ENCODE results near the gene RBMS3. TPM values are rescaled to one million over a fixed set of nuclear protein-coding genes. Genes with fewer than 3 reads are reported as not detected.
"Not testable (repeated sequence)": the region's sequence is repeated elsewhere in the genome, so short reads cannot be mapped to it uniquely, and the experiment has no call there.

Gene RBMS3
- total RNA-seq, 2 donors from 2014 or later = 87.1 to 109 TPM

DNA sequence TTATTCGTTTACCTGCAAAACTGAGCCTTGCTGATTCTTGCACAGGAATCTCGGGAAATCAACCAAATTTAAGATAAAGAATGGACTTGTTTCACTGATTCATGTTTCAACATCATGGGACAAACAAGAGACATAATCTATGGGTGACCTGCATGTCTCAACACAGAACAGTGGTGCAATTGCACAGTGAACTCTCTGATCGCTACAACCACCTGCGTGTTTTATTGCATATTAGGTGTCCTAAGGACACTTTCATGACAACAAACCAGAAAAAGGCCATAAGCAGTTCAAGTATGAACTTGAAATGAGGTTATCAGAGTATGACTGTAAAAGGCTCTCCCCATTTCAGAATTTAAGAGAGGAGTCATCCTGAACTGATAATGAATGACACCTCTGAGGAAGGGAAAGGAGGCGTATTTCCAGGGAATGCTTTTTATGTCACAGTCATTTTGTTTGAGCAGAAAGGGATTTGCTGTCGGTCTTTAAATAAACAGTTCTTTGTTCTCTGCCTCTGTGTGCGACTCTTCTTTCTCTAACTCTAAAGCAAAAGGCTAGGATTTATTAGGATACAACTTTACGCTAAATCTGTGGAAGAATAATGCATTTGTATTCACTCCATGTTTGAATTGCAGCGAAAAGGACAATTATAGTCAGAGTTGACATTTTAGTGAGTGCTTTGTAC is 167.2 kb downstream of the RBMS3 start:
- intact Hi-C loops (cut with DNase I) = no loop called here

DNA sequence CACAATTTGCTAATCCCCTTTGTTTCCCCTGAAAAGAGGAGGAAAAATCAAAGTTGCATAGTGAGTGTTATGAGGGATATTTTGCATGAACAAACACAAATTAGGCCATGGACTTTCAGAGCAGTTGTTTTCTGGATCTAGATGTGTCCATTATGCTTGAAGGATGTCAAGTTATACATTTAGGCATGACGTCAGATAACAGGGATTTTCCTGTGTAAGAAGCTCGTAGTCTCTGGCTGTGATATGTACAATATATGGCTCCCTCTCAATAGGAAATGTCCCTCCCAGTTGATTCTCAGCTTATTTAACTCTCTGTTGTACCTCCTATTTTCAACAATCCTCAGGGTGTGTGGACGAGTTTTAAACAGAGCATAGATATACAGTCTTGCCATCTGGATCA is 171.0 kb downstream of the RBMS3 start:
- intact Hi-C loops (cut with DNase I) = no loop called here

More for the DNA sequence above, 167.2 kb downstream of the RBMS3 start:
- no peak for DNase-seq (ENCODE audit: low spot score)

DNA sequence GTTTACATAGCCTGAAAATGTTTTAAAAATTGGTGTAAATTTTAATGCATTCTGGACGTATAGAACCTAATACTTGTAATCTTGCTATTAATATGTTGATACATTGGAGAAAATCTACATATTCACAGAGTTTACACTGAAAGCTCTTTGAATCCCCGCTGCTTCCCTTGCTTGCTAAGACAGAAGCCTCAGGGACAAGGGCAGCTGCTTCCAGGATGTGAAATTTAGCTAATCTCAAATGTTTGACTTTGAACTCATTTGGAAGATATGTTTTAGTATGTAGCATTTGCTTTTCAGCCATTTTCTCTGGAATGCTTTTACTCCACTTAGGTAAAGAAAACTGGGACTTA is 172.0 kb downstream of the RBMS3 start:
- intact Hi-C loops (cut with DNase I) = no loop called here
- no peak for DNase-seq (ENCODE audit: low spot score)

More for the DNA sequence above, 171.0 kb downstream of the RBMS3 start:
- no peak for DNase-seq (ENCODE audit: low spot score)

DNA sequence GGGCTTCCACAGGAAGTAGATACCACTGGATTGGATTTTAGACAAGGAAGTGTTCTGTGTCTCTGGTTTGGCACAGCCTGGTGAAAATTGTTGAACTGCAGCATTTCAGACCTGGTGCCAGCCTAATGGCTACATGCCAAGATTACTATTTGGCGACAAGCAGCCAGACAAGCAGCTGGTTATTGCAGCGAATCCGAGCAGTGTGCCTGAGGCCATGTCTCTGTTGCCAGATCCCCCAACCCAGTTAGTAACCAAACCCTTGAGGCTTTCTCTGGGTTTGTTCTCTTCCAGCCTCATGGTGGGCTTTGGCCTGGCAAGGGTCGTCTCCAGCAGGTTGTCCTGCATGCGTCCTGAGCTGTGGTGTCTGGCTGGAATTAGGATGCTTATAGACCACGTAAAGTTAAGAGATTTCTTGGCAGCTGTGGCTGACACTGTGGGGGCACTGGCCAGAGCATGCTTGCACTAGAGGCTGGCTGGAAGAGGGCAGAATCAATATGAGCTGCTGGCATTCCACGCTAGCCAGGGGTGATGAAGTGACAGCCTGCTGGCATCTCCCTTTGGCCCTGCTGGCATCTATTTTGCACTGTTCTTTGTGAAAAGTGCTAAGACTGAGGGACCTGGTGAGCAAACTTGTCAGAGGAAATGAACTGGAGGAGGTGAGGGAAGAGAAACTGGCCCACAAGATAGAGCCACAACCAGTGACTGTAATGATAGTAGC is 172.6 kb downstream of the RBMS3 start:
- intact Hi-C loops (cut with DNase I) = no loop called here
- DNase-seq (ENCODE audit: low spot score) = no peak

DNA sequence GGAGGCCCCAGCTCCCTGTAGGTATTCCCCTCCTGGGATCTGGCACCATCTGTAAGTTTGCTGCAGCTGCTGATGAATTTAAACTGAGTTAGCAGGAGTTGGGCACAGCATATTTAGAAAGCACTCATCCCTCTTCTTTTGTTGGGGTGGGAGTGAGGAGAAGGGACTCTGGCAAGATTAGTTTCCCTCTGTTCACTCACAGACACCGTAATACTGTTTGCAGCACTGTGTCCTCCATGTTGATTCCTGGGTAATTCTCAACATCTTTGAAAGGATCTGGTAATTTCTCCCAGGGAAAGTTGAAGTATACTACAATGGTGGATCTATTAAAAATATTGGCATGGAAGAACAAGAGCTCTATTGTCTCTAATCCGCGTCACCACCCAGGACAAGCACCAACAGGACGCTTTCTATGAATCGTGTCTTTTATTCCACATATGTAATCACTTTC is 173.3 kb downstream of the RBMS3 start:
- intact Hi-C loops (cut with DNase I) = no loop called here
- DNase-seq (ENCODE audit: low spot score) = no peak

DNA sequence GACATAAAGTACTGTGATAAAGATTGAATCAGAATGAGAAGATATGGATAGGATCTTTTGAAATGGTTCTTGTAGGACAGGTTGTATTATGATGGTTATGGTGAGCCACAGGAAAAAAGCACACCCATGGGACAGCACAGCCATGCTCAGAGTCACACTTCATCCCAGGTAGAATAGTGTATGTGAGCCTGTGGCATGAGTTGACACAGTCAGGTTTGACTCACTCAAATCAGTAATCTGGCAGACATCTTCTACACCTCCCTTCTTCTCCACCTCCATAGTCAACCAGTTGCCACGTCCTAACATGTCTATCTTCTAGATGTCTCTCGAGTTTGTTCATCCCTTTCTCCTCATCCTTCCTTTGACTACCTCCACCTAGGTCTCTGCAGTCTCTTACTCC is 176.0 kb downstream of the RBMS3 start:
- intact Hi-C loops (cut with DNase I) = no loop called here
- DNase-seq (ENCODE audit: low spot score) = no peak

DNA sequence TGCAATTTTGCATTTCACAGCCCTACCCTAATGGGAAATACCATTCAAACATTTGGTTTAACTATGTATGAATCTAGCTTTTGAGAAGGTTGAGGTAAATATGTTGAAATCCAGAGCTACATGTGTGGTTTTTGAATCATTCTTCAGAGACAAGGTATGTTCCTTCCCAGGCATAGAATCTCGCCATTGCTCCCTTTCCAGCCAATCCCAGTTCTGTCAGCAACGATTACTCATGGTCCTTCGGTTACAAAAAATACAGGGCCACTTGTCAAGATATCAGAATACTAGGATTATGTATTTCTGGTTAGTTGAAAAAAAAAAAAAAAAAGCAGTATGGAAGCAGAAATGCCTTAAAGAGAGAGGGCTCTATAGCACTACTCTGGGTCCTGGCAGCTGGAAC is 182.4 kb downstream of the RBMS3 start:
- intact Hi-C loops (cut with DNase I) = no loop called here
- DNase-seq (ENCODE audit: low spot score) = no peak

DNA sequence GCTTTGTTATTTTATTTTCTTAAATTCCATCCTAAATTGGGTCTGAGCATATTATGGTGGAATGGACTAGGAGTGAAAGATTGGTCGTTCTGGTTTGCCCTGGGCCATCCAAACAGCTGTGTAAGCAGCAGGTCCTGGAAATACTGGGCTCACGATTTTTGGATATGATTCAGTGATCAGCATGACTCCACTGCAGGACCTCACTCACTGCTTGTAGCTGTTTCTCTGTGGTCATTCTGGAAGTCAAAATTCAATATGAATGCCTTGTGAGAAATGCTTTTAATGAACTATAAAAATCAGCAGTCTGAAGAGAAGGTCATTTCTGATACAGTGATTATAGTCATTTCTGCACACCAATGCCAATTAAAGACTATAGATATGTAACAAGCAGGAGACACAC is 185.0 kb downstream of the RBMS3 start:
- no peak for DNase-seq (ENCODE audit: low spot score)
- intact Hi-C loops (cut with DNase I) = no loop called here

DNA sequence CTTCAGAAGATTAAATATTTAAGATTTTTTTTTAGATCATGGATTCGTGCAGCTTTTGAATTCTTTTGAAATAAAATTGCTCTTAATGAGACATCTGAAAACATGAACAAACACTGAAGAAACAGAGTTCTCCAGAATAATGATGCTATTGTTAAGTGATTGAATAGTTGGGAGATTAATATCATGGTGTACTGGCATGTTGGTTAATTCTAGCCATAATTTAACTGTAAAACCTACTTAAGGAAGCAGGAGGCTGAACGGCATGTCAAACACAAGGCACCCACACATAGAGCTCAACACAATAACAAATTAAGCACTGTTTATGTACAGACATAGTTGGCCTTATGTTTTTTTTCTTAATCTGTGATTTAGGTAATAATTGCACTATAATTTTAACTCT is 185.6 kb downstream of the RBMS3 start:
- intact Hi-C loops (cut with DNase I) = no loop called here
- no peak for DNase-seq (ENCODE audit: low spot score)

DNA sequence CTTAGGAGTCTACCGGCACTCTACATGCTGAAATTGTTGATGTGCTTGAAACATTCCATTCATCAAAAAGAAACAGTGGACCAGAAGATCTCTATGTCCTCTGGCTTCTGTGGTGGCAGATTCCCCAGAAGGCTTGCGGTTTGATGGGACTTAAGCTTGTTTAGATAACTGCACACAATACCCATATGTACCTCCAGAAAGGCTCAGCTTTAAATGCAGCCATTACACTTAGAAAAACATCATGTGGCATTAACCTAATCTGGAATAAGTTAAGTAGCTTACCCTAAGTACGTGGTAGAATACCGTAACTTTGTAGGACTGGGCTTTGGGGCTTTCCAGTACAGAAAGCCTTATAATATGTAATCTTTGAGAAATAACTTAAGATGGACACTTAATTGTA is 187.3 kb downstream of the RBMS3 start:
- intact Hi-C loops (cut with DNase I) = no loop called here
- no peak for DNase-seq (ENCODE audit: low spot score)

DNA sequence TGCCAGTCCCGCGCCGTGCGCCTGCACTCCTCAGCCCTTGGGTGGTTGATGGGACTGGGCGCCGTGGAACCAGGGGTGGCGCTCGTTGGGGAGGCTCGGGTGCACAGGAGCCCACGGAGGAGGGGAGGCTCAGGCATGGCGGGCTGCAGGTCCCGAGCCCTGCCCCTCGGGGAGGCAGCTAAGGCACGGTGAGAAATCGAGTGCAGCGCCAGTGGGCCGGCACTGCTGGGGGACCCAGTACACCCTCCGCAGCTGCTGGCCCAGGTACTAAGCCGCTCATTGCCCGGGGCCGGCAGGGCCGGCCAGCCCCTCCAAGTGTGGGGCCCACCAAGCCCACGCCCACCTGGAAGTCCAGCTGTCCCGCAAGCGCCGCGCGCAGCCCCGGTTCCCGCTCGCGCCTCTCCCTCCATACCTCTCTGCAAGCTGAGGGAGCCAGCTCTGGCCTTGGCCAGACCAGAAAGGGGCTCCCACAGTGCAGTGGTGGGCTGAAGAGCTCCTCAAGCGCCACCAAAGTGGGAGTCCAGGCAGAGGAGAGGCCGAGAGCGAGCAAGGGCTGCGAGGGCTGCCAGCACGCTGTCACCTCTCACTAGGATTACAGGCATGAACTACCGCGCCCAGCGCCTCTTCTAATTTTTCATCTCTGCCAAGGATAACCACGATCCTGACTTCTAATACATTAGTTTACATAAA is 192.8 kb downstream of the RBMS3 start:
- DNase-seq (ENCODE audit: low spot score); intact Hi-C loops (cut with DNase I): not testable (repeated sequence)

DNA sequence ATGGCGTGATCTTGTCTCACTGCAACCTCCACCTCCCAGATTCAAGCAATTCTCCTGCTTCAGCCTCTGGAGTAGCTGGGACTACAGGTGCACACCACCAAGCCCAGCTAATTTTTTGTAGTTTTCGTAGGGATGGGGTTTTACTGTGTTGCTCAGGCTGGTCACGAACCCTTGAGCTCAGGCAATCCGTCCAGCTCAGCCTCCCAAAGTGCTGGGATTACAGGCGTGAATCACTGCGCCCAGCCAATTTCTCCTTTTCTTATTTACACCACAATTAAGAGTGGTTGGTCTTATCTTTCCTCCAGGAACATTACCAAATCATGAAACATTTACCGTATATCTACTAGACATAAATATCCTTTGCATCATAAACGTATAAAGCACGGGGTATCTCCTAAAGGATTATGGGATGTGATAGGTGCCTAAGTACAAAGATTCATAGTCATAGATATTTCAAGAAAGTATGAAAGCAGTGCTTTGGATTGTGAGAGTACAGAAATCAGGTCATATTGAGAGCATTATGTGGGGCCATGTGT is 194.5 kb downstream of the RBMS3 start:
- DNase-seq (ENCODE audit: low spot score) = no peak
- intact Hi-C loops (cut with DNase I) = no loop called here

DNA sequence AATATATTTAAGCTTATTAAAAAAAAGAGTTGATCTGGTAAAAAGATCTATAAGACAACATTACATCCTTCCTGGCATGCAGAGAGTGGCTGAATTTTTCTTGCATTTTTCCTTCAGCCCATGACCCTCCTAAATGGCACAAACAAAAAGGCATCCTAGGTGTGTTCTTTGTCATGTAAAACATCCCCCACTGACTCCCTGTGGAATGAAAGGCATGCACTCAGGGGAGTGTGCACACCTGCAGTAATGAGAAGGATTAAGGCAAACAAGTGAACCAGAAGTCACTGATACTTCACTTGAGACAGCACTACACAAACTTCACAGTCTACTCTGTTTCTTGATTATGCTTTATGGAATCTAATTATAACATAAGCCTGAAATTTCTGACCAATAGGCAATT is 195.0 kb downstream of the RBMS3 start:
- no peak for DNase-seq (ENCODE audit: low spot score)
- intact Hi-C loops (cut with DNase I) = no loop called here

DNA sequence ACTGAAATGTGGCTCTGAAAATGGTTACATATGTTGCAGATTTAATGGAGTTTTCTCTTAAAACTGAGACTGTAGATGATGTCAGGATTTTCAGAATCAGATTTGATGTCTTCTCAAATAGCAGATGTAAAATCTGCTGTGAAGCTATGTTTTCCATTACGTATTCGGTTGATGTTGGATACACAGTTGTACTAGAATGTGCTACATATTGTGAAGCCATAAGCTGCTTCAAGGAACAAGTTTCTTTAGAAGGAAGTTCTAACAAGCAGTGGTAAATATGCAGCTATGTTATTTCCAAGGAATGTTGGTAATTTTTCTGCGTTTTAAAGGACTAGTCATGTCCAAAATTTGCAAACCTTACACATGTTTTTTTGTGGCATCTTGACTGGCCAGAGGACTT is 197.7 kb downstream of the RBMS3 start:
- intact Hi-C loops (cut with DNase I) = no loop called here
- DNase-seq (ENCODE audit: low spot score) = no peak

DNA sequence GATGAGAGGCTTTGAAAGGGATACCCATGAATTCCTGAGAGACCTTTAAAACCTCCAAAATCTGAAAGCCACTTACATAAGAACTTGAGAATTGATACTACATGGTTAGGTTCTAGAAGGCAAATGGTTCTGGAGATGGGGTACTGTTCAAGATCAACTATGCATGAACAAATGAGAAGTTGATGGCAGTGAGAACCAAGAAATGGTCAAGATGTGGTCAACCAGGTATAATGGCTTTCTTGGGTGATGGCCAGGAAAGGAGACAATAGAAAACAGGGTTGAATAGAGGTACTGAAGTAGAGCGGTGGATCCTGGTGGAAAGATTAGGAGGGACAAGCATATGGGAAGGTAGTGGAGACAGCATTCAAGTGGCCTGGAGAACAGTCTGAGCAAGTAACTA is 200.4 kb downstream of the RBMS3 start:
- no peak for DNase-seq (ENCODE audit: low spot score)
- intact Hi-C loops (cut with DNase I) = no loop called here

DNA sequence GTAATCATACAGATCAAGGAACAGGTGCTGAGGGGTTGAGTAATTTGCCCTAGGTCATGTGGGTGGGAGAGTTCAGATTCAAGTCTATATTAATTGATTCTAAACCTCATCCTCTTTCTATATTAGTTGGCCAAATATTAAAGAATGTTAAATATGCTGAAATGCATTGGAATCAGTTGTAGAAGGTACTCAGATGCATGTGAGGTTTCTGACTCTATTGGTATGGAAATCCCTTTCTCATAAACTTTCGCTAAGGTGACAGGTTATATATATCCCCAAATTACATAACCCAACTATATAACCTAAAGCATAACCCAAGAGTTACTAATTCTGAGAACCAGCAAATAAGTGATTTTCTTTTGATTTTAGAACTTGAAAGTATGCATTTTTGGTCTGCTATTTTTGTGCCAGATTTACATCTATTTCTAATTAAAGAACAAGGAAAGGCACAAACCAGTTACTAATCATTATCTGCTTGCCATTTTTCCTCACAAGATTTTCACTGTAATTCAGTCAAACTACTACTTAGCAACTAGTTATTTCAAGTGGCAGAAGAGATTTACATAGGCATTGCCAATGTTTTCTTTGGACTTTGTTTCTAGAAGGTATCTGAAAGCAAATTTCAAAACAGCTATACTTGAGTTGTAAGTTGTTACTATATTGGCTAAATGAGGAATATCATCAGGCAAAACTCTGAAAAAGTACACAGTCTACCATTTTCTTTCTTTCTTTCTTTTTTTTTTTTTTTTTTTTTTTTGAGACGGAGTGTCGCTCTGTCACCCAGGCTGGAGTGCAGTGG is 201.3 kb downstream of the RBMS3 start:
- intact Hi-C loops (cut with DNase I) = no loop called here
- no peak for DNase-seq (ENCODE audit: low spot score)

DNA sequence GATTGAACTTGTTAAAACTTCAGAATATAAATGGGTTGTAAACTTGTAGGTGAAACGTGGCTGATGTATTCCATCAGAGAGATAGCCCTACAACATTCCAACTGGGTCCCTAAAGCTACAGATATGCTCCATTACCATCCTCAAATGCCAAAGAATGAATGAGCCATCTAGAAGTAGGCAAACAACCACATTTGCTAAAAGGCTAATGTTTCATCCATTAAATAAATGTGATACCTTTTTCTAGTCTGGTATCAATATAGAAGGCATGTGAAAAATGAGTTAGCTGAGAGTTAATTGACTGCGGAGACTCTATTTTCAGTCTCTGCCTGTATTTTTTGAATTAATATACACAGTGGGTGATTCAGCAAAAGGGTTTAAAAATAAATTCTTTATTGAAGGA is 203.8 kb downstream of the RBMS3 start:
- DNase-seq (ENCODE audit: low spot score) = no peak
- intact Hi-C loops (cut with DNase I) = no loop called here

DNA sequence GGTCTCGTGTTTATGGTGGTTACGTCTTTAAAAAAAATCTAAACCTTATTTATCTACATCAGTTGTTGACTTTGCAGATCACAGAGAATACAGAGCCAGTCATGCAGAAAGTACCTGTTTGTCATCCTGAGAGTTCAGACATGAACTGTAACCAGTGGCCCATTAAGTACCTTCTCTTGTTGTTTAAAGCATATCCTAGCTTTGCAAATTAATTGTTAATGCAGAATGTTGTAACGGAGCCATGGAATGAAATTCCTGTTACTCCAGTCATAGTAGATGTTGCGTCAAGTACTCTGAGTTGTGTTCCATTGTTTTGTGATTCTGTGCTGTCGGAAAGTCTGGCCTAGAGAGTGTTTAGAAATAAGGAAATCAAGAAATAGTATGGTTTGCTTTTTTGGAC is 205.2 kb downstream of the RBMS3 start:
- intact Hi-C loops (cut with DNase I) = no loop called here
- no peak for DNase-seq (ENCODE audit: low spot score)

DNA sequence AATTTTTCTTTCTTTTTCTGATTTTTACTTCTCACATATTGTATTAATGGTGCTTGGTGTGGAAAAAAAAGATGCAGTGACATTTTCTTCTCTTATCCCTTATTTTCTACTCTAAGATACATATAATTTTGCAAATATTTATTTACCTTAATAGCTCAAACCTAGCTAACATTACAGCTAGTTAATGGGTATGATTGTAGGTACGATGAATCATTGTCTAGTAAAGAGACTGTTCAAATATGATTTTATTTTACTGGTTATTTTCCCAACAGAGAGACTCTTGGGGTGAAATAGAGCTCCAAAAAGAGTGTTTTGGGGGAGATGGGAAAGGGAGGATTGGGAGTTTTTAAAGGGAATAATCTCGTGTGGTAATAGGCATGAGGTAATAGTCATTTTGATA is 206.0 kb downstream of the RBMS3 start:
- intact Hi-C loops (cut with DNase I) = no loop called here
- no peak for DNase-seq (ENCODE audit: low spot score)

DNA sequence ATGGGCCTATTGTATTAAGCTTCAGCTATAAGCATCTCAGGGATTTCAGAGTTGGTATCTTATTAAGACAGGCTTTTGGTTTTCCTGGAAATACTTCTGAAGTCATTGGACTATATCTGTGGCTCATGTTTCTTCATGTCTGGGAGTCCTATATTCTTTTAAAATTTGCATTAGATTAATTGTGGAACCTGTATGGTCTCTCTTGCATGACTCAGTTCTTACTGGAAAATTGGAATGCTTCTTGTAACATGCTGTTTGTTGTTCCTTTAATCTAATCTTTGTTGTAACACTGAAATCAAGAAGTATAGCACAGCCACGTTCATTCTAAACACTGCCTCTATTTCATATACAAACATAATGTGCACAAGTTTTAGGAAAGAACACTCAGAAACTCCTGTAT is 208.1 kb downstream of the RBMS3 start:
- no peak for DNase-seq (ENCODE audit: low spot score)
- intact Hi-C loops (cut with DNase I) = no loop called here

Measured in posterior vena cava (tissue), 2 donors.